Kidney epithelial cell (primary cell): ENCODE results near the gene CPED1. TPM values are rescaled to one million over a fixed set of nuclear protein-coding genes. Genes with fewer than 3 reads are reported as not detected.
"Not testable (repeated sequence)": the region's sequence is repeated elsewhere in the genome, so short reads cannot be mapped to it uniquely, and the experiment has no call there.

ENCODE experiments used
- DNase-seq: peaks from one replicate; pipeline ENCODE4 v3.0.0-alpha.2; 2010; ENCODE audit warnings: low read depth
- H3K27me3 ChIP-seq: 2 replicates; pipeline ENCODE4 v1.6.0; 2011; ENCODE audit warnings: low read length; ENCODE audit not compliant: control insufficient read depth, insufficient read depth
- H3K36me3 ChIP-seq: 2 replicates; pipeline ENCODE4 v1.5.1; 2011; ENCODE audit warnings: low read length; ENCODE audit not compliant: control insufficient read depth, insufficient read depth
- H3K4me3 ChIP-seq: 2 replicates; pipeline ENCODE4 v1.5.1; 2011; ENCODE audit warnings: low read depth, mild to moderate bottlenecking, control low read depth, low read length
- CTCF ChIP-seq: IDR thresholded peaks from 2 replicates; pipeline ENCODE4 v1.5.1; 2011; ENCODE audit warnings: mild to moderate bottlenecking, moderate library complexity, low read length, control low read depth, inconsistent platforms; ENCODE audit not compliant: insufficient read depth, poor library complexity, severe bottlenecking
- total RNA-seq: library from RNA; depleted of rRNA; stranded (reverse); fragments of >200 nt; gene quantifications from 2 replicates; pipeline ENCODE4 v1.2.3, GENCODE V29; 2015

The CPED1 gene
- total RNA-seq, 1 donor from 2014 or later: 3.2 TPM

- H3K4me3 ChIP-seq: no peak overlapping the region
- DNase-seq: no peak
- no peak for TF ChIP-seq CTCF
- H3K27me3 ChIP-seq: no peaks in the 10 kb centered on the region
- H3K36me3 ChIP-seq: no peaks in the 10 kb centered on the region
These were observed 230.5 kb downstream of the CPED1 start for GRCh38 chr7:121219026-121219425.

GRCh38 chr7:121221108-121221507 lies 232.6 kb downstream of the CPED1 start:
- not testable (repeated sequence) for H3K4me3 ChIP-seq, DNase-seq, H3K36me3 ChIP-seq, H3K27me3 ChIP-seq

- TF ChIP-seq CTCF: no peak
- DNase-seq: no peak
- no peaks in the 10 kb centered on the region for H3K27me3 ChIP-seq
- H3K36me3 ChIP-seq: no peaks in the 10 kb centered on the region
- H3K4me3 ChIP-seq: no peak overlapping the region
These were observed 240.3 kb downstream of the CPED1 start for GRCh38 chr7:121228779-121229178.

- Histone ChIP-seq H3K4me3 (no peak overlapping the region), H3K36me3 (no peaks in the 10 kb centered on the region), H3K27me3 (no peaks in the 10 kb centered on the region)
- no peak for DNase-seq
- TF ChIP-seq CTCF: no peak
These were observed 246.7 kb downstream of the CPED1 start for GRCh38 chr7:121235201-121235600.

- Histone ChIP-seq H3K4me3 (no peak overlapping the region), H3K36me3 (no peaks in the 10 kb centered on the region), H3K27me3 (no peaks in the 10 kb centered on the region)
- DNase-seq: no peak
- TF ChIP-seq CTCF: no peak
These were observed 249.1 kb downstream of the CPED1 start for GRCh38 chr7:121237601-121238000.

GRCh38 chr7:121244120-121244870 lies 255.8 kb downstream of the CPED1 start:
- no peaks in the 10 kb centered on the region for H3K36me3 ChIP-seq
- TF ChIP-seq CTCF: no peak
- DNase-seq: no peak
- no peaks in the 10 kb centered on the region for H3K27me3 ChIP-seq
- no peak overlapping the region for H3K4me3 ChIP-seq

GRCh38 chr7:121251367-121251766 lies 262.9 kb downstream of the CPED1 start:
- DNase-seq, H3K27me3 ChIP-seq, H3K36me3 ChIP-seq, H3K4me3 ChIP-seq: not testable (repeated sequence)

- not testable (repeated sequence) for H3K4me3 ChIP-seq, H3K27me3 ChIP-seq, H3K36me3 ChIP-seq, DNase-seq
These were observed 264.2 kb downstream of the CPED1 start for GRCh38 chr7:121252523-121253235.
